A673 (cell line): ENCODE measurements around the gene SLC38A8.

Source experiments
- EZH2 ChIP-seq: fragments of 200-600 bp; sonication (generic); IDR thresholded peaks from 2 replicates; pipeline ENCODE4 v1.6.1; 2017; ENCODE audit warnings: borderline replicate concordance, low read depth, mild to moderate bottlenecking, mixed read lengths, antibody characterized with exemption, low read length; ENCODE audit not compliant: poor library complexity, severe bottlenecking
- TF ChIP-seq, protein P1 (sequence below): fragments of 300-800, 200-600 bp; sonication (generic); conservative IDR thresholded peaks from 2 replicates; pipeline ENCODE4 v1.5.1; 2017; ENCODE audit warnings: low read depth, mild to moderate bottlenecking, antibody characterized with exemption, low read length, moderate library complexity, mixed read lengths

DNA sequence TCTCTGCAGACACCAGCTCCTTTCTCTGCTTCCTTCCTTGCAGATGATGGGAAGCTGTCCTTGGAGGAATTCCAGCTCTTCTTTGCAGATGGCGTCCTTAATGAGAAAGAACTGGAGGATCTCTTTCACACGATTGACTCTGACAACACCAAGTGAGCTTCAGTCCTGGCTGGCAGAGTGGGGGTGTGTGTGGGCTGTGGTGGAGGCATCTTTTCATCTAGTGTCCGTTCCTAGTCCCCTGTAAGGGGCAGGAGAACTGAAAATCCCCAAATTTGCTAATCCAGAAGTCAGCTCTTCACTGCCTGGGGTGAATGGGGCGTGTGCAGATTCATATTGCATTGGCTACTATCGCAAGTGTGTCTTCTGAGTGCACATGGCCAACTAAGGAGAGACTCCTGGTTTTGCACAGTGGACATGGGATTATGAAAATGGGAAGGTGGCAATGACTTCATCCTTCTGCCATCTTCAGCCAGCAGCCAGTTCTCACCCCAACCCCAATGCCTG lies 64.1 kb downstream of the SLC38A8 start:
- TF ChIP-seq EZH2, result no peak
- TF ChIP-seq, protein P1, sequence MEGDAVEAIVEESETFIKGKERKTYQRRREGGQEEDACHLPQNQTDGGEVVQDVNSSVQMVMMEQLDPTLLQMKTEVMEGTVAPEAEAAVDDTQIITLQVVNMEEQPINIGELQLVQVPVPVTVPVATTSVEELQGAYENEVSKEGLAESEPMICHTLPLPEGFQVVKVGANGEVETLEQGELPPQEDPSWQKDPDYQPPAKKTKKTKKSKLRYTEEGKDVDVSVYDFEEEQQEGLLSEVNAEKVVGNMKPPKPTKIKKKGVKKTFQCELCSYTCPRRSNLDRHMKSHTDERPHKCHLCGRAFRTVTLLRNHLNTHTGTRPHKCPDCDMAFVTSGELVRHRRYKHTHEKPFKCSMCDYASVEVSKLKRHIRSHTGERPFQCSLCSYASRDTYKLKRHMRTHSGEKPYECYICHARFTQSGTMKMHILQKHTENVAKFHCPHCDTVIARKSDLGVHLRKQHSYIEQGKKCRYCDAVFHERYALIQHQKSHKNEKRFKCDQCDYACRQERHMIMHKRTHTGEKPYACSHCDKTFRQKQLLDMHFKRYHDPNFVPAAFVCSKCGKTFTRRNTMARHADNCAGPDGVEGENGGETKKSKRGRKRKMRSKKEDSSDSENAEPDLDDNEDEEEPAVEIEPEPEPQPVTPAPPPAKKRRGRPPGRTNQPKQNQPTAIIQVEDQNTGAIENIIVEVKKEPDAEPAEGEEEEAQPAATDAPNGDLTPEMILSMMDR, result no peak
